Left colon (tissue), 2 donors: Measurements from ENCODE around the gene TTC22. TPM values are rescaled to one million over a fixed set of nuclear protein-coding genes. Genes with fewer than 3 reads are reported as not detected.

Experiments
- ATAC-seq: fragments of 200-7000 bp; cut with Tn5 transposase; one replicate; pipeline ENCODE4 v1.9.1; 2020; ENCODE audit warnings: mild to moderate bottlenecking, moderate library complexity
- DNase-seq, 2 donors: peaks; one replicate each; pipeline ENCODE4 v3.0.0-alpha.2; 2020
- intact Hi-C, 2 donors: fragments of 100-400 bp; cut with DNase I in 1 of 2; cut with micrococcal nuclease in 1 of 2; formaldehyde crosslinking; loops; one replicate each; pipeline versions ENCODE4 v1.11.2 to v1.14.0; 2022; cut with DNase I, micrococcal nuclease
- total RNA-seq, 2 donors: library from RNA; stranded (reverse); fragmentation: NEBNext Ultra II Directional; extraction: Animal tissue kit (Norgen Biotek cat#: 25700); gene quantifications; one replicate each; pipeline ENCODE4 v1.2.1, GENCODE V29; 2021
- donor health status: DM: no; HTN: no; CAD: no.
- donor health status: DM: yes; HTN: yes; CAD: no.

TTC22 gene
- total RNA-seq, 2 donors from 2014 or later = 88.7 to 94.5 TPM

- intact Hi-C loops = no loop called here
- ATAC-seq (no peak), DNase-seq (no peak)
Measured at GRCh38 chr1:54742282-54742681, 58.8 kb downstream of the TTC22 start.

- DNase-seq (no peak), ATAC-seq (no peak)
- intact Hi-C loops = no loop called here
Measured at GRCh38 chr1:54741531-54741930, 59.6 kb downstream of the TTC22 start.

GRCh38 chr1:54738244-54738643 lies 62.9 kb downstream of the TTC22 start:
- intact Hi-C loops = no loop called here
- DNase-seq (no peak), ATAC-seq (no peak)

- intact Hi-C loops = no loop called here
- ATAC-seq (no peak), DNase-seq (no peak)
Measured at GRCh38 chr1:54736685-54737084, 64.4 kb downstream of the TTC22 start.

Other genes with a start within 250 kb of the TTC22 start
- gene FAM151A, start 177.8 kb downstream of the TTC22 start, total RNA-seq = 1 to 10 TPM; 4.5 to 7.8 TPM
- 10 to 100 TPM; 11.8 to 14.2 TPM for gene MROH7, start 159.5 kb downstream of the TTC22 start, total RNA-seq
- gene TTC4, start 85.5 kb downstream of the TTC22 start, total RNA-seq = 10 to 100 TPM; 12.2 to 12.6 TPM
- gene PARS2, start 36.8 kb downstream of the TTC22 start, total RNA-seq = 10 to 100 TPM in 1 of 2 donors, 1 to 10 TPM in 1; 9.3 to 11.3 TPM
- 100 to 1,000 TPM; 217 to 298 TPM for gene DHCR24, start 85.9 kb upstream of the TTC22 start, total RNA-seq
- 10 to 100 TPM; 12.2 to 19.8 TPM for gene TMEM61, start 179.3 kb upstream of the TTC22 start, total RNA-seq
- gene BSND, start 197.6 kb upstream of the TTC22 start, total RNA-seq = not detected
- 10 to 100 TPM; 12.6 to 37.0 TPM for gene PCSK9, start 238.2 kb upstream of the TTC22 start, total RNA-seq